H1 (cell line): ENCODE data around the gene BET1L. TPM values are rescaled to one million over a fixed set of nuclear protein-coding genes. Genes with fewer than 3 reads are reported as not detected.

Source experiments
- polyA plus RNA-seq, 7 experiments: library from polyadenylated mRNA; depleted of rRNA in 3 of 7; stranded (reverse) in 5 of 7; unstranded in 2 of 7; fragments of >200 nt in 5 of 7; fragments of 200-250 nt in 2 of 7; gene quantifications; 1 replicate in 5 of 7; 2 replicates in 1 of 7; 4 replicates in 1 of 7; pipeline versions ENCODE4 v1.2.1 to v1.2.3, GENCODE V29; 2011 to 2013; ENCODE audit warnings: missing spikeins in 2 of 7, mixed read lengths in 2 of 7
- total RNA-seq: library from RNA; stranded (reverse); fragmentation: NEBNext Ultra II Directional; extraction: Animal tissue kit (Norgen Biotek cat#: 25700); gene quantifications from 2 replicates; pipeline ENCODE4 v1.2.1, GENCODE V29; 2021
- TF ChIP-seq, protein P1 (sequence below): fragments of 300-600 bp; sonication (generic); IDR thresholded peaks from 2 replicates; pipeline ENCODE4 v1.7.1; 2012; ENCODE audit warnings: low read length, moderate library complexity, mild to moderate bottlenecking, inconsistent platforms; ENCODE audit not compliant: insufficient replicate concordance

BET1L gene
- total and polyA plus RNA-seq, 2 of the 8 experiments (the other 6 are each of a cell fraction or from before 2014, with no cell fraction given): 40.2 to 61.9 TPM

DNA sequence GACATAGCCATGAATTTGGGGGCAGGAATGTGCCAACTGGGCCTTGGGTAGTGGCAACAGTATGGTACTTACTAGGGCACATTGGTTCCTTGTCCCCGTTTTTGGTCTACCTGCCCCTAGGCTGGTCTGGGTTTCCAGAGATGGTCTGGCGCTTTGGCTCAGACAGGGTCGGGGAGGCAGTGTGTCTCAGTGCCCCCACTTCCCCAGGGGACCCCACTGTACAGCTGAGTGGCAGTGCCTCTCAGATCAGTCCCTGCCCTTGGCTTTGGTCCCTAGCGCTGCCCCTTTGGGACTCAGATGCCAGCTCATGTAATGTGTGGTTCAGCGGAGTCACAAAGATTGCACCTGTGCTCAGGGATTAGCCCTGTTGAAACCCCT lies 3.6 kb upstream of the BET1L start (continued):
- TF ChIP-seq, protein P1, sequence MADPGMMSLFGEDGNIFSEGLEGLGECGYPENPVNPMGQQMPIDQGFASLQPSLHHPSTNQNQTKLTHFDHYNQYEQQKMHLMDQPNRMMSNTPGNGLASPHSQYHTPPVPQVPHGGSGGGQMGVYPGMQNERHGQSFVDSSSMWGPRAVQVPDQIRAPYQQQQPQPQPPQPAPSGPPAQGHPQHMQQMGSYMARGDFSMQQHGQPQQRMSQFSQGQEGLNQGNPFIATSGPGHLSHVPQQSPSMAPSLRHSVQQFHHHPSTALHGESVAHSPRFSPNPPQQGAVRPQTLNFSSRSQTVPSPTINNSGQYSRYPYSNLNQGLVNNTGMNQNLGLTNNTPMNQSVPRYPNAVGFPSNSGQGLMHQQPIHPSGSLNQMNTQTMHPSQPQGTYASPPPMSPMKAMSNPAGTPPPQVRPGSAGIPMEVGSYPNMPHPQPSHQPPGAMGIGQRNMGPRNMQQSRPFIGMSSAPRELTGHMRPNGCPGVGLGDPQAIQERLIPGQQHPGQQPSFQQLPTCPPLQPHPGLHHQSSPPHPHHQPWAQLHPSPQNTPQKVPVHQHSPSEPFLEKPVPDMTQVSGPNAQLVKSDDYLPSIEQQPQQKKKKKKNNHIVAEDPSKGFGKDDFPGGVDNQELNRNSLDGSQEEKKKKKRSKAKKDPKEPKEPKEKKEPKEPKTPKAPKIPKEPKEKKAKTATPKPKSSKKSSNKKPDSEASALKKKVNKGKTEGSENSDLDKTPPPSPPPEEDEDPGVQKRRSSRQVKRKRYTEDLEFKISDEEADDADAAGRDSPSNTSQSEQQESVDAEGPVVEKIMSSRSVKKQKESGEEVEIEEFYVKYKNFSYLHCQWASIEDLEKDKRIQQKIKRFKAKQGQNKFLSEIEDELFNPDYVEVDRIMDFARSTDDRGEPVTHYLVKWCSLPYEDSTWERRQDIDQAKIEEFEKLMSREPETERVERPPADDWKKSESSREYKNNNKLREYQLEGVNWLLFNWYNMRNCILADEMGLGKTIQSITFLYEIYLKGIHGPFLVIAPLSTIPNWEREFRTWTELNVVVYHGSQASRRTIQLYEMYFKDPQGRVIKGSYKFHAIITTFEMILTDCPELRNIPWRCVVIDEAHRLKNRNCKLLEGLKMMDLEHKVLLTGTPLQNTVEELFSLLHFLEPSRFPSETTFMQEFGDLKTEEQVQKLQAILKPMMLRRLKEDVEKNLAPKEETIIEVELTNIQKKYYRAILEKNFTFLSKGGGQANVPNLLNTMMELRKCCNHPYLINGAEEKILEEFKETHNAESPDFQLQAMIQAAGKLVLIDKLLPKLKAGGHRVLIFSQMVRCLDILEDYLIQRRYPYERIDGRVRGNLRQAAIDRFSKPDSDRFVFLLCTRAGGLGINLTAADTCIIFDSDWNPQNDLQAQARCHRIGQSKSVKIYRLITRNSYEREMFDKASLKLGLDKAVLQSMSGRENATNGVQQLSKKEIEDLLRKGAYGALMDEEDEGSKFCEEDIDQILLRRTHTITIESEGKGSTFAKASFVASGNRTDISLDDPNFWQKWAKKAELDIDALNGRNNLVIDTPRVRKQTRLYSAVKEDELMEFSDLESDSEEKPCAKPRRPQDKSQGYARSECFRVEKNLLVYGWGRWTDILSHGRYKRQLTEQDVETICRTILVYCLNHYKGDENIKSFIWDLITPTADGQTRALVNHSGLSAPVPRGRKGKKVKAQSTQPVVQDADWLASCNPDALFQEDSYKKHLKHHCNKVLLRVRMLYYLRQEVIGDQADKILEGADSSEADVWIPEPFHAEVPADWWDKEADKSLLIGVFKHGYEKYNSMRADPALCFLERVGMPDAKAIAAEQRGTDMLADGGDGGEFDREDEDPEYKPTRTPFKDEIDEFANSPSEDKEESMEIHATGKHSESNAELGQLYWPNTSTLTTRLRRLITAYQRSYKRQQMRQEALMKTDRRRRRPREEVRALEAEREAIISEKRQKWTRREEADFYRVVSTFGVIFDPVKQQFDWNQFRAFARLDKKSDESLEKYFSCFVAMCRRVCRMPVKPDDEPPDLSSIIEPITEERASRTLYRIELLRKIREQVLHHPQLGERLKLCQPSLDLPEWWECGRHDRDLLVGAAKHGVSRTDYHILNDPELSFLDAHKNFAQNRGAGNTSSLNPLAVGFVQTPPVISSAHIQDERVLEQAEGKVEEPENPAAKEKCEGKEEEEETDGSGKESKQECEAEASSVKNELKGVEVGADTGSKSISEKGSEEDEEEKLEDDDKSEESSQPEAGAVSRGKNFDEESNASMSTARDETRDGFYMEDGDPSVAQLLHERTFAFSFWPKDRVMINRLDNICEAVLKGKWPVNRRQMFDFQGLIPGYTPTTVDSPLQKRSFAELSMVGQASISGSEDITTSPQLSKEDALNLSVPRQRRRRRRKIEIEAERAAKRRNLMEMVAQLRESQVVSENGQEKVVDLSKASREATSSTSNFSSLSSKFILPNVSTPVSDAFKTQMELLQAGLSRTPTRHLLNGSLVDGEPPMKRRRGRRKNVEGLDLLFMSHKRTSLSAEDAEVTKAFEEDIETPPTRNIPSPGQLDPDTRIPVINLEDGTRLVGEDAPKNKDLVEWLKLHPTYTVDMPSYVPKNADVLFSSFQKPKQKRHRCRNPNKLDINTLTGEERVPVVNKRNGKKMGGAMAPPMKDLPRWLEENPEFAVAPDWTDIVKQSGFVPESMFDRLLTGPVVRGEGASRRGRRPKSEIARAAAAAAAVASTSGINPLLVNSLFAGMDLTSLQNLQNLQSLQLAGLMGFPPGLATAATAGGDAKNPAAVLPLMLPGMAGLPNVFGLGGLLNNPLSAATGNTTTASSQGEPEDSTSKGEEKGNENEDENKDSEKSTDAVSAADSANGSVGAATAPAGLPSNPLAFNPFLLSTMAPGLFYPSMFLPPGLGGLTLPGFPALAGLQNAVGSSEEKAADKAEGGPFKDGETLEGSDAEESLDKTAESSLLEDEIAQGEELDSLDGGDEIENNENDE: no peak
